ENCODE data around the gene BLTP3B.

BLTP3B gene

GRCh38 chr12:100120355-100120754 is 22.3 kb downstream of the BLTP3B start:
- H3K4me3 ChIP-seq (ENCODE audit: low read depth in 1 of 5, low read length in 5 of 5) = no peak overlapping the region

GRCh38 chr12:100115291-100115690 is 27.4 kb downstream of the BLTP3B start:
- H3K9ac ChIP-seq (ENCODE audit: low read length in 5 of 5) = no peak overlapping the region
- H3K27me3 ChIP-seq (ENCODE audit: control insufficient read depth in 5 of 5, insufficient read depth in 4 of 5, low read length in 5 of 5) = no peaks in the 10 kb centered on the region
- H3K4me3 ChIP-seq (ENCODE audit: low read depth in 1 of 5, low read length in 5 of 5) = no peak overlapping the region
- H3K4me1 ChIP-seq (ENCODE audit: control insufficient read depth in 5 of 5, insufficient read depth in 5 of 5, low read length in 5 of 5) = peaks cover 0 to 3% (median 0%) of the 10 kb centered on the region in 5 donors
- no peaks in the 10 kb centered on the region for H3K36me3 ChIP-seq (ENCODE audit: control insufficient read depth in 5 of 5, insufficient read depth in 5 of 5, low read length in 5 of 5)
- H3K9me3 ChIP-seq (ENCODE audit: control insufficient read depth in 5 of 5, low read length in 5 of 5) = peaks cover 0 to 2% (median 0%) of the 10 kb centered on the region in 5 donors
- H3K27ac ChIP-seq (ENCODE audit: low read depth, low read length) = no peak overlapping the region

More at GRCh38 chr12:100120355-100120754, 22.3 kb downstream of the BLTP3B start:
- Histone ChIP-seq H3K36me3 (ENCODE audit: control insufficient read depth in 5 of 5, insufficient read depth in 5 of 5, low read length in 5 of 5) (no peaks in the 10 kb centered on the region), H3K27me3 (ENCODE audit: control insufficient read depth in 5 of 5, insufficient read depth in 4 of 5, low read length in 5 of 5) (no peaks in the 10 kb centered on the region), H3K4me1 (ENCODE audit: control insufficient read depth in 5 of 5, insufficient read depth in 5 of 5, low read length in 5 of 5) (peaks cover 0 to 25% (median 19%) of the 10 kb centered on the region in 5 donors), H3K27ac (ENCODE audit: low read depth, low read length) (no peak overlapping the region), H3K9me3 (ENCODE audit: control insufficient read depth in 5 of 5, low read length in 5 of 5) (peaks cover 0 to 2% (median 0%) of the 10 kb centered on the region in 5 donors), H3K9ac (ENCODE audit: low read length in 5 of 5) (no peak overlapping the region)

GRCh38 chr12:100114574-100114973 is 28.1 kb downstream of the BLTP3B start:
- Histone ChIP-seq H3K4me3 (ENCODE audit: low read depth in 1 of 5, low read length in 5 of 5) (no peak overlapping the region), H3K9ac (ENCODE audit: low read length in 5 of 5) (no peak overlapping the region), H3K27ac (ENCODE audit: low read depth, low read length) (no peak overlapping the region), H3K9me3 (ENCODE audit: control insufficient read depth in 5 of 5, low read length in 5 of 5) (peaks cover 0 to 2% (median 0%) of the 10 kb centered on the region in 5 donors), H3K27me3 (ENCODE audit: control insufficient read depth in 5 of 5, insufficient read depth in 4 of 5, low read length in 5 of 5) (no peaks in the 10 kb centered on the region), H3K36me3 (ENCODE audit: control insufficient read depth in 5 of 5, insufficient read depth in 5 of 5, low read length in 5 of 5) (no peaks in the 10 kb centered on the region), H3K4me1 (ENCODE audit: control insufficient read depth in 5 of 5, insufficient read depth in 5 of 5, low read length in 5 of 5) (peaks cover 0 to 3% (median 0%) of the 10 kb centered on the region in 5 donors)

GRCh38 chr12:100110276-100110675 is 32.4 kb downstream of the BLTP3B start:
- Histone ChIP-seq H3K27ac (ENCODE audit: low read depth, low read length) (no peak overlapping the region), H3K27me3 (ENCODE audit: control insufficient read depth in 5 of 5, insufficient read depth in 4 of 5, low read length in 5 of 5) (no peaks in the 10 kb centered on the region), H3K4me3 (ENCODE audit: low read depth in 1 of 5, low read length in 5 of 5) (no peak overlapping the region), H3K9ac (ENCODE audit: low read length in 5 of 5) (no peak overlapping the region), H3K9me3 (ENCODE audit: control insufficient read depth in 5 of 5, low read length in 5 of 5) (no peaks in the 10 kb centered on the region), H3K36me3 (ENCODE audit: control insufficient read depth in 5 of 5, insufficient read depth in 5 of 5, low read length in 5 of 5) (peaks cover 0 to 6% (median 0%) of the 10 kb centered on the region in 5 donors), H3K4me1 (ENCODE audit: control insufficient read depth in 5 of 5, insufficient read depth in 5 of 5, low read length in 5 of 5) (peaks cover 0 to 3% (median 0%) of the 10 kb centered on the region in 5 donors)

GRCh38 chr12:100106861-100107260 is 35.8 kb downstream of the BLTP3B start:
- H3K36me3 ChIP-seq (ENCODE audit: control insufficient read depth in 5 of 5, insufficient read depth in 5 of 5, low read length in 5 of 5) = peaks cover 0 to 7% (median 6%) of the 10 kb centered on the region in 5 donors
- H3K27me3 ChIP-seq (ENCODE audit: control insufficient read depth in 5 of 5, insufficient read depth in 4 of 5, low read length in 5 of 5) = no peaks in the 10 kb centered on the region
- H3K4me3 ChIP-seq (ENCODE audit: low read depth in 1 of 5, low read length in 5 of 5) = no peak overlapping the region
- H3K4me1 ChIP-seq (ENCODE audit: control insufficient read depth in 5 of 5, insufficient read depth in 5 of 5, low read length in 5 of 5) = no peaks in the 10 kb centered on the region
- H3K27ac ChIP-seq (ENCODE audit: low read depth, low read length) = no peak overlapping the region
- H3K9me3 ChIP-seq (ENCODE audit: control insufficient read depth in 5 of 5, low read length in 5 of 5) = no peaks in the 10 kb centered on the region
- no peak overlapping the region for H3K9ac ChIP-seq (ENCODE audit: low read length in 5 of 5)

- Histone ChIP-seq H3K27ac (ENCODE audit: low read depth, low read length) (no peak overlapping the region), H3K9me3 (ENCODE audit: control insufficient read depth in 5 of 5, low read length in 5 of 5) (no peaks in the 10 kb centered on the region), H3K9ac (ENCODE audit: low read length in 5 of 5) (no peak overlapping the region), H3K4me3 (ENCODE audit: low read depth in 1 of 5, low read length in 5 of 5) (no peak overlapping the region), H3K36me3 (ENCODE audit: control insufficient read depth in 5 of 5, insufficient read depth in 5 of 5, low read length in 5 of 5) (peaks cover 3 to 13% (median 11%) of the 10 kb centered on the region in 5 donors), H3K27me3 (ENCODE audit: control insufficient read depth in 5 of 5, insufficient read depth in 4 of 5, low read length in 5 of 5) (no peaks in the 10 kb centered on the region), H3K4me1 (ENCODE audit: control insufficient read depth in 5 of 5, insufficient read depth in 5 of 5, low read length in 5 of 5) (no peaks in the 10 kb centered on the region)
These were observed 37.0 kb downstream of the BLTP3B start for GRCh38 chr12:100105661-100106060.

GRCh38 chr12:100101000-100101399 is 41.7 kb downstream of the BLTP3B start:
- Histone ChIP-seq H3K9me3 (ENCODE audit: control insufficient read depth in 5 of 5, low read length in 5 of 5) (no peaks in the 10 kb centered on the region), H3K27me3 (ENCODE audit: control insufficient read depth in 5 of 5, insufficient read depth in 4 of 5, low read length in 5 of 5) (no peaks in the 10 kb centered on the region), H3K4me1 (ENCODE audit: control insufficient read depth in 5 of 5, insufficient read depth in 5 of 5, low read length in 5 of 5) (no peaks in the 10 kb centered on the region), H3K36me3 (ENCODE audit: control insufficient read depth in 5 of 5, insufficient read depth in 5 of 5, low read length in 5 of 5) (peaks cover 8 to 28% (median 14%) of the 10 kb centered on the region in 5 donors), H3K27ac (ENCODE audit: low read depth, low read length) (no peak overlapping the region), H3K4me3 (ENCODE audit: low read depth in 1 of 5, low read length in 5 of 5) (no peak overlapping the region), H3K9ac (ENCODE audit: low read length in 5 of 5) (no peak overlapping the region)
